Measurements from ENCODE around the gene MPL.
A peak's percentile ranks its signal among the peaks of the same experiment; 100 is the strongest.

MPL gene

DNA sequence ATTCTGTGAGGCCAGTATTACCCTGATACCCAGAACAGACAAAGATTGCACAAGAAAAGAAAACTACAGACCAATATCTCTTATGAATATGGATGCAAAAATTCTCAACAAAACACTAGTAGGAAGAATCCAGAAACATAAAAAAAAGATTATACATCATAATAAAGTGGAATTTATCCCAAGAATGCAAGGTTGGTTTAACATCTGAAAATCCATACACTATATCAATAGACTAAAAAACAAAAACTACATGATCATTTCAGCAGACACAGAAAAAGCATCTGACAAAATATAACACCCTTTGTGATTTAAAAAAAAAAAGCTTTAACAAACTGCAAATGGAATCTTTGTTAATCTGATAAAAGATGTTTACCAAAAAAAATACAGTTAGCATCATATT is 12.2 kb upstream of the MPL start:
- no peak for DNase-seq (ENCODE audit: low read depth)

DNA sequence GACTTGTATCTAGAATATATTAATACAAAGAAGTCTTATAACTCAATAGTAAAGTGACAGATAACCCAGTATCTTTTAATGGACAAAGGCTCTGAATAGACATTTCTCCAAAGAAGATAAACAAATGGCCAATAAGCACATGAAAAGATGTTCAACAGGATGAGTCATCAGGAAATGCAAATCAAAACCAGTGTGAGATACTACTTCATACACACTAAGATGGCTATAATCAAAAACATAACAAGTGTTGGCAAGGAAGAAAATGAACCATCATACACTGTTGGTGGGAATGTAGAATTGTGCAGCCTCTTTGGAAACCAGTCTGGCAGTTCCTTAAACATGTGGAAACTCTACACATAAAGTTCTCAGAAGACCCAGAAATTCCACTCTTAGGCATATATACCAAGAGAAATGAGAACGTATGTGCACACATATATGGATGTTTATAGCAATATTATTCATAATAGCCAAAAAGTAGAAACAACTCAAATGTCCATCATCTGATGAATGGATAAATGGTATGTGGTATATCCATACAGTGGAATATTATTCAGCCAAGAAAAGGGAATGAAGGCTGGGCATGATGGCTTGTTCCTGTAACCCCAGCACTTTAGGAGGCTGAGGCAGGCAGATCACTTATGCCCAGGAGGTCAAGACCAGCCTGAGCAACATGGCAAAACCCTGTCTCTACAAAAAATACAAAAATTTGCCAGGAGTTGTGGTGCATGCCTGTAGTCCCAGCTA is 9.9 kb upstream of the MPL start:
- DNase-seq (ENCODE audit: low read depth): no peak

DNA sequence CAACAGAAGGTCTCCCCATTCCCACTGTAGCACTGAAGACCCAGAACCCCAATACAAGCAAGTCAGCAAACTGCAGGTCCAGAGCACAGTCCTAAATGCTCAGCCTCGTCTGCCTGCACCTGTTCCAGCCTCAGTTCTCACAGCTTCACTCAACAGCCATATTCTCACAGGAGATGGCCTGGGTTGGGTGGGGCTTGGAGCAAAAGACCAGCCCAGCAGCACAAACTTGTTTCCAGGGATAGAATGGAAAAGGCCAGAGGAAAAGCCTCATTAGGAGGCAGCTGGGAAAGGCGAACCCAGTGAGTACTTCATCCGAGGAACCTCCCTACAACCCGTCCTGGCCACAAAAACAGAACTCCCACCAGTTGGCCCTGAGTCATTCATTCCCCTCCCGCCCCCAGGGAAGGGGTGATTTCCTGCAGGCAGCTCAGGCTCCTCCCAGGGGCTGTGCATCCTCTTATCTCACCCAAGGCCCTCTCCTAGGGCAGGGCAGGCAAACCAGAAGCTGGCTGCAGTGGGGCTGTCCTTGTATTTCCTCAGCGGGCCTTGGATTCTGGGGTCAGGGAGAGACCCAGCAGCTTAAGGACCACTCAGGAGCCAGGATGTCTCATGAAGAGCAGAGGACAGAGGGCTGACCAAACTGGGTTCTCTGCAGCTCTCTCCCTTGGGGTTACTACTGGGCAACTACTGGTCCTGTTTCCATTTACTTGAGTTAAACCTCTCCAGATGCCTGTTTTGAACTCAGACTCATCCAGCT is 7.4 kb upstream of the MPL start:
- peak; percentile 82 for DNase-seq (ENCODE audit: low read depth)

DNA sequence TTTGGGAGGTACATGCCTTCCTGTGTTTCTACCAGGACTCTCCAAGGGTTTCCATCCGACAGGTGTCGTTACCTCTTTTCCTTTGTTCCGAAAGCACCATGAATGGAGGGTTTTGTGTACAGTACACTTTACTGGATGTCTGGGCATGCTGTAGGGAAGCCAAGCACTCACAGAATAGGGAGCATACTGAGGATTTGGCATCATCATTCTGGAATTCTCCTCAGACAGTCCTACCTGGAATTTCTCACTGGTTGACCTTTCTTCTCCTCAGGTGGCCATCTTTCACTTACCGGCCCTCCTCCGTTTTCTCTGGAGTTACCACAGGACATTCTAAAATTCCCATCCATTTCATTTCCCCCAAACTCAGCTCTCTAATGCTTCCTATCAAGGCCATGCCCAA is 5.9 kb upstream of the MPL start:
- no peak for DNase-seq (ENCODE audit: low read depth)

DNA sequence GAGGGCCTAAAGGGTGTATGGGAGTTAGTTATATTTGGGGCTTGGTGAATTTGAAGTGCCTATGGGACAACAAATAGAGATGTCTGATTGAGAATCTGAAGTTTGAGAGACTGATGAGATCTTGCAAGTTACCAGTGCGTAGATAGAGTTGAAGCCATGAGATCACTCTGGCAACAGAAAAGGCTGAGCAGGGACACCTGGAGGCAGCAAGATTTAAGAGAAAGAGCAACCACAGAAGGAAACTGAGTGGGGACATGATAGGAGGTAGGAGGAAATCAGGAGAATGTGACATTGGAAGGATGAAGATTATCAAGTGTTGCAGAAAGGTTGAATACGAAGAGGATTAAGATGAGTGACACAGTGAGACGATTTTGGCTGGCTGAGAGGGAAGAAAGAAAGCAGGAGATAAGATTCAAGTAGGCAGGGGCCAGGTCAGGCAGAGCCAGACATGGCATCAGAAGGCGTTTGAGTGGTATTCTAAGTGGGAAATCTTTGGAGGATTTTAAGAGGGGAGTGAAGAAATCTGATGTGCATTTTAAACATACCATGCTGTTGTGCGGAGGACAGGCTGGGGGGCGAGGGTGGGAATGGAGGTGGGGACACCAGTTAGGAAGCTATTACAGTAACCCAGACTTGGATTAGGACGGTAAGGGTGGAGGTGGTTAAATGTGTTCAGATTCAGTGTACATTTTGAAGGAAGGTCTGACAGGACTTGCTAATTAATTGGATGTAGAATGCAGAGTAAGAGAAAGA is 3.0 kb upstream of the MPL start:
- peak; percentile 34 for DNase-seq (ENCODE audit: low read depth)

DNA sequence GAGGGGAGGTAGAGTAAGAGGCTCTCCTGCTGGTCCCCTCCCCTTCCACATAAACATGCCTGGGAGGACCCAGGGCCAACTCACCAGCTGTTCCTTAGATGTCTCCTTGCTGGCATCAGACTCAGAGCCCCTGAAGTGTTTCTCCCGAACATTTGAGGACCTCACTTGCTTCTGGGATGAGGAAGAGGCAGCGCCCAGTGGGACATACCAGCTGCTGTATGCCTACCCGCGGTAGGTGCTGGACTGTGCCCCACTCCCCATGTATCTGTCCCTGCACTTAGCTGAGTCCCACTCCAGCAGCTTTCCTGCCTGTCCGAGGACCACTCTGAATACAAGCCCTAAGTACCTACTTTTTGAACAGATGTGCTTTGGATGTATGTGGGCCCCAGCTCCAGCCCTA is 383 bp downstream of the MPL start:
- no peak for DNase-seq (ENCODE audit: low read depth)

DNA sequence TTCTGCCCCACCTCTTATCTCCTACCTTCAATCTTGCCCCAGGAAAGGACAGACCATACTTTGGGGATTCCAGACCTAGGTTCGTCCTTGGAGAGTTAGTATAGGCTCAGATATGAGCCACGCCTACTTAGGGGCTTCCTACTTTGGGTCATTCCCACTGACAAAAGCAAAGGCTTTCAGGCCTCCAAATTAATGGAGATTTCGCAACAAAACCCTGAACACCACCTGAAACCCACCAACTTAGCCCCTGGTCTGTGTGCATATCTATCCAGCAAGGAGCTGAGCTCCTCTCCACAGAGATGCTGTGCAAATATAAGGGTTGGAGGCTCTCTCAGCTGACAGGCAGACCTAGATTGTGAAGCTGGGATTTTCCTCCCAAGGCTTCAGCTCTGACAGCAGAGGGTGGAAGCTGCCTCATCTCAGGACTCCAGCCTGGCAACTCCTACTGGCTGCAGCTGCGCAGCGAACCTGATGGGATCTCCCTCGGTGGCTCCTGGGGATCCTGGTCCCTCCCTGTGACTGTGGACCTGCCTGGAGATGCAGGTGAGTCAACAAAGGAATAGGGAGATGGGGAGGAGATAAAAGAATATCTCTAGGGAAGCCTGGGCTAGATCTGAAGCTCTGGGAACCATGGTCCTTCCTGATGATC is 2.1 kb downstream of the MPL start:
- DNase-seq (ENCODE audit: low read depth): no peak

DNA sequence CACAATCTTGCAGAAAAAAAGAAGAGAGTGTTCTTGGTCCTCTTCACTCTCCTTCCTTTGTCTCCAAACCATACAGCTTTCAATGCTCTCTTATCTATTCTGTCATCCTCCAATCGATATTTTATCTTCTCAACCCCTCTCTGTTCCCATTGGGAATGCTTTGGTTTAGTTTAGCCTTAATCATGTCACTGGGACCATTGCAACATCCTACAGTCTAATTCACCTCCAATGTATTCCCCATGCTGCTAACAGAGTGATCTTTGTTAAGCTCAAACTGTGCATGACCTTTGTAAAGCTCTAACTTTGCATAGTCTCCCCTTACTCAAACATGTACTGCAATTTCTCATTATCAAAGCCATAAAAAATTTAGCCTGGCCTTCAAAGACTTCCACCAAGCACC is 2.9 kb downstream of the MPL start:
- DNase-seq (ENCODE audit: low read depth): no peak

DNA sequence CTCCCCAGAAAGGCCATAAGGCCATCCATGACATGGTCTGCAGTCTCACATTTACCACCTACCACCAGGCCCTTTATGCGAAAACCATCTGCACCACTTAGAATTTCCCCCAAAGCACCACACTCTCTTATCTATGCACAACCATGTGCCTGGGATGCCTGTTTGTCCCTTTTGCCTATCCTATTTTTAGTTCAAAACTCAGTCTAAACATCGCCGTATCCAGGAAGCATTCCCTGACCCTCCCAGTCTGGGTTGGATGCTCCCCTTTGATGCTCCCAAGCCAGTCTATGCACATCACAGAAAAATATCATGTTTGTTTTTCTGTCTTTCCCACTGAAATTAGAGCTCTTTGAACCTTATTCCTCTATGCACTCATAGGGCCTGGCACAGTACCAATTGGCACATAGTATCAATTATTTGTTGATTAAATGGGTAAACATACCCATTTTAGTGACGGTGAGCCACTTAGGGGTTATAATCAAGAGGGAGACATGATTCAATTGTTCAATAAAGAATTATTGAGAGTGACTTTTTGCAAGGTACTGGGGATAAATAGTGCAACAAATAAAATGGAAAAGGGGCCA is 6.7 kb downstream of the MPL start:
- DNase-seq (ENCODE audit: low read depth): no peak

DNA sequence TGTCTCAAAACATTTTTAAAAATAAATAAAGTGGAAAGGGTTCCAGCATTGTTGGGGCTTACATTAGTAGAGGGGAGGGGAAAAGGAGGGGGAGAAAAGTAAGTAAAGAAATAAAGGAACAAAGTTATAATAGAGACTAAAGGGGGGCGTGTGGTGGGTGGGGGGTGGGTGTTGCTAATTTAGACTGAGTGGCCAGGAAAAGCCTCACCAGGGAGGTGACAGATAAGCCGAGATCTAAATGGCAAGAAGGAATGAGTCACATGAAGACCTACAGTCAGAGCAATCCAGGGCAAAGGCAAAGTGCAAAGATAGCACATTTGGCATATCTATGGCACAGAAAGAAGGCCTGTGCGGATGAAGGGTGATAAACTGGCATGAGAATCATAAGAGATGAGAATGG is 7.5 kb downstream of the MPL start:
- DNase-seq (ENCODE audit: low read depth): no peak

DNA sequence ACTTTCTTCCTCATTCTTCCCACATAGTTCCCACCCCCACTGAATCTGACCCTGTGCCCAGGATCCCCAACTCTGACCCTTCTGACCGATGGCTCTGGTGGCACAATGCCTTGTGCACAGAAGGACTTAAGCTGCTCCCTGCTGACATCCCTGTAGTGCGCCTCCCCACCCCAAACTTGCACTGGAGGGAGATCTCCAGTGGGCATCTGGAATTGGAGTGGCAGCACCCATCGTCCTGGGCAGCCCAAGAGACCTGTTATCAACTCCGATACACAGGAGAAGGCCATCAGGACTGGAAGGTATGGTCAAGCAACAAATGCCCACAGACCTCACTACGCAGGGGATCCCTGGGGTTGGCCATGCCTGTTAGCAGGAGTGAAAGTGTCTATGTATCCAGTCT is 9.0 kb downstream of the MPL start:
- no peak for DNase-seq (ENCODE audit: low read depth)

DNA sequence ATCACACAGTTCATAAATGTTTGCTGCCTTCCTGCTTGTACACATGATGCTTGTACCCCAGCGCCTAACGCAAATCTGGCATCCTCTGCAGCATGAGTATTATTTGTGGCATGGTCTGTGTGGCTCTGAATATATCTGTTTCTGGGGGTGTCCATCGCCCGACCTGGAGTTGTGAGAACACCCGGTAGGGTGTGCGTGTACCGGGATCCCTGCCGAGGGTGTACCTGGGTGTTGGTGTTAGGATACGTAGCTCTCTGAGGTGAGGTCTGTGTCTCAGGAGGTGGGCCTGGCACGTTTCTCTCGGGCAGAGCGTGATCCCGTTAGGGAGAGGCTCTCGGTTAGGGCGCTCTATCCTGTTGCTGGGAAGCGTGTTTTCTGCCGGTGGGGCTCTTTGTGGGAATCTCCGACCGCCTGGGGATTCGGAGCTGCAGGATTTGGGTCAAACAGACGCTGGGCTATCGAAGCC is 10.8 kb downstream of the MPL start:
- no peak for DNase-seq (ENCODE audit: low read depth)

DNA sequence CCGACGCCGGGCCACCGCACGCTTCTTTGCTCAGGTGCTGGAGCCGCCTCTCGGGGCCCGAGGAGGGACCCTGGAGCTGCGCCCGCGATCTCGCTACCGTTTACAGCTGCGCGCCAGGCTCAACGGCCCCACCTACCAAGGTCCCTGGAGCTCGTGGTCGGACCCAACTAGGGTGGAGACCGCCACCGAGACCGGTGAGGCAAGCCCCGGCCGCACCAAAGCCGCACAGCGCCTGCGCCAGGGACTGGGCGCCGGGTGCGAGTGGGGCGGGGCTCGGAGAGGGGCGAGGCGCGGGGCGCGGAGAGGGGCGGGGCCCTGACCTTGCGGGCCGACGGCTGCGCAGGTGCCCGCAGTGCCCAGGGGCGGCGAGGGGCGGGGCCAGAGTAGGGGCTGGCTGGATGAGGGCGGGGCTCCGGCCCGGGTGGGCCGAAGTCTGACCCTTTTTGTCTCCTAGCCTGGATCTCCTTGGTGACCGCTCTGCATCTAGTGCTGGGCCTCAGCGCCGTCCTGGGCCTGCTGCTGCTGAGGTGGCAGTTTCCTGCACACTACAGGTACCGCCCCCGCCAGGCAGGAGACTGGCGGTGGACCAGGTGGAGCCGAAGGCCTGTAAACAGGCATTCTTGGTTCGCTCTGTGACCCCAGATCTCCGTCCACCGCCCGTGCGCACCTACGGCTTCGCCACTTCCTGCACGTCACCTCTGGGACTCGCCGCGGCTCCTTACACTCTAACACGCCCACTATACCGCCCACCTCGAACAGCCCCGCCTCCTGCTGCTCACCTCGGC is 11.4 kb downstream of the MPL start:
- no peak for DNase-seq (ENCODE audit: low read depth)

DNA sequence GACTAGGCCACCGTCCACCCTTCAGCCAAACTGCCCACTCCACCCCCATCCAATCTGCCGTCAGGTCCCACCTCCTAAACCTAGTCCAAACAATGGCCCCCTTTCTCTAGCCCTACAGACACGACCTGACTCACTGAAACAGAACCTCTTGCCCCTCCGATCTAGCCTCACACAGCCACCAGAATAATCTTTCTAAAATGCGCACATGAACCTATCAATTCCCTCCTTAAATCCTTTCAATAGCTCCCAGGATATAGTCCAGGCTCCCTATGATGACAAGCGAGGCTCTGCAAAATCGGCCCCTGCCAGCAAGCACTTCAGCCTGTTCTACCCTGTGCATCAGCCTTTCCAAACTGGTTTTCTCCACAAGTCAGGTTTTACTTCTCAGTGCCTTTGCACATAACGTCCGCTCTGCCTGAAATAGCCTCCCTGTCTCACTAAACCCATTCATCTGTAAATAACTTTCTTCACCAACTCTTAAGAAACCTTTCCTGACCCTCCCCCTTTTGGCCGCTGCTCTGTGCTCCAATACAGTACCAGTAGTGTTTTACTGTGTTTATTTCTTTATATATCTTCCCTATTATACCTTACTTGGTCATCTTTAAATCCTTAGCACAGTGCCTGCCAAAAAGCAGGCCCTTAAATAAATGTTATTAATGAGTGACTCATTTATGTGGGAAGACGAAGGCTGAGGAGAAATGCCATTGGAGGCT is 12.1 kb downstream of the MPL start:
- no peak for DNase-seq (ENCODE audit: low read depth)

DNA sequence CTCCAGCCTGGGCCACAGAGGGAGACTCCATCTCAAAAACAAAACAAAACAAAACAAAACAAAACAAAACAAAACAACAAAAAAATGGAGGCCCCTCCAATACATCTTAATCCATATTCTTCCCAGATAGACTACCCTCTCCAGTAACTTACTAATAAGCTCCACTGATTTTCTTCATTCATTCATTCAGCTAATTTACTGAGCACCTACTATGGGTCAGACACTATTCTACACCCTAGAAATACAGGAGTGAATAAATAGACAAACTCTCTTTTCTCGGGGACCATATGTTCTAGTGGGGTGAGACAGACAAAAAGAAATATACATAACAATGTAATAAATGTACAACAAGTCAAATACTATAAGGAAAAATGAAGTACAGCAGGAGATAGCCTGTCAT is 13.4 kb downstream of the MPL start:
- no peak for DNase-seq (ENCODE audit: low read depth)

DNA sequence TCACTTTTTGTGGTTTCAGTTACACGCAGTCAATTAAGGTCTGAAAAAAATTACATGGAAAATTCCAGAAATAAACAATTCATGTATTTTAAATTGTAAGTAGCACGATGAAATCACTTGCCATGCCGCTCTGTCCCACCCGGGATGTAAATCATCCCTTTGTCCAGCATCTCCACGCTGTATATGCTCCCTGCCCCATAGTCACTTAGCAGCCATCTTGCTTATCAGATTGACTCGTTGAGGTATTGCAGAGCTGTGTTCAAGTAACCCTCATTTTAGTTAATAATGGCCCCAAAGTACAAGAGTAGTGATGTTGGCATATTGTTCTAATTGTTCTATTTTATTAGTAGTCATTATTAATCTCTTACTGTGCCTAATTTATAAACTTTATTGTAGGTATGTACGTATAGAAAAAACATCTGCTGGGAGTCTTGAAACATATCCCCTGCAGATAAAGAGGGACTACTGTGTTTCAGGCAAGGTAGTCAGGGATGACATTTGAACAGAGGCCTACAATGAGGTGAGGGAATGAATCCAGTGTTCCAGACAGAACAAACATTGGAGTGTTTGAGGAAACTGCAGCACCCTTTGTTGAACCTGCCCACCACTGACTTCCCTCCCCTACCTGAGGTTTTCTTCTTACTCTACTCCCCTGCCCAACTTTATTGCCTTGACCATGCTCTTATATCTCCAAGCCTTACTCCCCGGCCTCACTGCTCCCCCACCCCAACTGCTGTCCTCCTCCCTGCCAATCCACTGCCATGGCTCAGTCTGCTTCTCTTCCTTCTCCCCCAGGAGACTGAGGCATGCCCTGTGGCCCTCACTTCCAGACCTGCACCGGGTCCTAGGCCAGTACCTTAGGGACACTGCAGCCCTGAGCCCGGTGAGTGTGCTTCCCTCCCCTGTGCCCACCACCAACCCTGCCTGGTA is 14.1 kb downstream of the MPL start:
- DNase-seq (ENCODE audit: low read depth): no peak

DNA sequence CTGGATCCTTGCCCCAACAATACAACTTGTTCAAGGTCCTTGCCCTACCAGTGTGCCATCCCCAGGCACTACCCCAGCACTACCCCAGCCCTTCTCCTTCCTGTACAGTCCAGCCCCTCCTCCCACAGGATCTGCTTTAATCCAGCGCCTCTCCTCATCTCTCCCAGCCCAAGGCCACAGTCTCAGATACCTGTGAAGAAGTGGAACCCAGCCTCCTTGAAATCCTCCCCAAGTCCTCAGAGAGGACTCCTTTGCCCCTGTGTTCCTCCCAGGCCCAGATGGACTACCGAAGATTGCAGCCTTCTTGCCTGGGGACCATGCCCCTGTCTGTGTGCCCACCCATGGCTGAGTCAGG is 14.7 kb downstream of the MPL start:
- DNase-seq (ENCODE audit: low read depth): no peak

DNA sequence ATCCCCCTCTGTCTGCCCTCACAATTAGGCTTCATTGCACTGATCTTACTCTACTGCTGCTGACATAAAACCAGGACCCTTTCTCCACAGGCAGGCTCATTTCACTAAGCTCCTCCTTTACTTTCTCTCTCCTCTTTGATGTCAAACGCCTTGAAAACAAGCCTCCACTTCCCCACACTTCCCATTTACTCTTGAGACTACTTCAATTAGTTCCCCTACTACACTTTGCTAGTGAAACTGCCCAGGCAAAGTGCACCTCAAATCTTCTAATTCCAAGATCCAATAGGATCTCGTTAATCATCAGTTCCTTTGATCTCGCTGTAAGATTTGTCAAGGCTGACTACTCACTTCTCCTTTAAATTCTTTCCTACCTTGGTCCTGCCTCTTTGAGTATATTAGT is 15.3 kb downstream of the MPL start:
- DNase-seq (ENCODE audit: low read depth): no peak

DNA sequence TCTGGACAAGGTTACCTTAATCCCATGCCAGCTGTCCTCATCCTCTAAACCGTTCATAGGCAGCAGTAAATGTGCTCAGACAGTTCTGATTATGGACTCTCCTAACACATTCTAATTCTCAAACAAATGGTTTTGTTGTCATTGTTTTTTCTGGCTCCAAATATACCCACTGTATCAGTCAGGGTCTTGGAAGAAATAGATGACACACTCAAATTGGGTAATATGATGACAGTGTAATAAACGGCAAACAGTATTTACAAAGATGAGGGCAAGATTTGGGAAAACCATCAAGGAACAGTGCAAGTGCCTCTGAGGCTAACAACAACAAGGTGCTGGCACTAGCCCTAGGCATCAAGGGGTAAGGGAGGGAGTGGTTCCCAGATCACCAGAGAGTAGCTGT is 16.9 kb downstream of the MPL start:
- no peak for DNase-seq (ENCODE audit: low read depth)

DNA sequence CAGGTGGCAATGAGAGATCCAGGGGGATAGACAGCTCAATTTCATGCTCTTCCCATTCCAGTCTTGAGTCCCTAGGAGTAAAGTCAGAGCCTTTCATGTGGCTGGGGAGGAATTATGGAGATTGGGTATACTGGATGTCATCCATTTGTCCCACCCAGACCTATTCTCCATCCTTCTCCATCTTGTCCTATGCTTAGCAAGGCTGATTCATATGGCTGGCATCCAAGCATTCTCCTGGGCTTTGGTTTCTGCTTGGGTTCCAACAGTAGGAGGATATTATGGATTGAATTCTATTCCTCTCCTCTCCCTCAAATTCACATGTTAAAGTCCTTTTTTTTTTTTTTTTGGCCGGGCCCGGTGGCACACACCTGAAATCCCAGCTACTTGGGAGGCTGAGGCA is 17.3 kb downstream of the MPL start:
- no peak for DNase-seq (ENCODE audit: low read depth)
